B cell (primary cell): ENCODE data around the gene BABAM2.

Source experiments
- EZH2 ChIP-seq: IDR thresholded peaks from 2 replicates; pipeline ENCODE4 v1.6.1; 2012; ENCODE audit warnings: borderline replicate concordance, low read depth, mild to moderate bottlenecking, moderate library complexity, low read length; ENCODE audit not compliant: insufficient read depth, poor library complexity, severe bottlenecking
- TF ChIP-seq, protein P1 (sequence below): fragments of 200-600 bp; IDR thresholded peaks from one replicate; pipeline ENCODE4 v1.8.0; 2022; ENCODE audit warnings: antibody characterized with exemption, mild to moderate bottlenecking

DNA sequence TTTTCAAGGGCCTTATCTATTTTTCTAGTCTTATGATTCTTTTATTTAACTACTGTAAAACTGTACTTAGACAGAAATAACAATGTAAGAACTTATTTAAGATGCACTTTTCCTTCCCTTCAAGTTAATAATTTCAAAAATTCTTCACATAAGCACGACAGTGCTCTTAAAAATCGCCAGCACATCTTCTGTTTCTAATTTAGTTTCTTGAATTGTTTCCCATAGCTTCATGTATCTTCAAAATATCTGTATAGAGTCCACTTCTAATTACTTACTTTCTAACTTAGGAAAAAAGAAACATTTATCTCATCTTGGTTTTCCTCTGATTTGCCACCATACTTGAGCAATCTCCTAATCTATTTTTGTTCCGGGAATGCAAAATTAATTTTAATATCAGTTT lies 196.1 kb downstream of the BABAM2 start:
- TF ChIP-seq, protein P1, sequence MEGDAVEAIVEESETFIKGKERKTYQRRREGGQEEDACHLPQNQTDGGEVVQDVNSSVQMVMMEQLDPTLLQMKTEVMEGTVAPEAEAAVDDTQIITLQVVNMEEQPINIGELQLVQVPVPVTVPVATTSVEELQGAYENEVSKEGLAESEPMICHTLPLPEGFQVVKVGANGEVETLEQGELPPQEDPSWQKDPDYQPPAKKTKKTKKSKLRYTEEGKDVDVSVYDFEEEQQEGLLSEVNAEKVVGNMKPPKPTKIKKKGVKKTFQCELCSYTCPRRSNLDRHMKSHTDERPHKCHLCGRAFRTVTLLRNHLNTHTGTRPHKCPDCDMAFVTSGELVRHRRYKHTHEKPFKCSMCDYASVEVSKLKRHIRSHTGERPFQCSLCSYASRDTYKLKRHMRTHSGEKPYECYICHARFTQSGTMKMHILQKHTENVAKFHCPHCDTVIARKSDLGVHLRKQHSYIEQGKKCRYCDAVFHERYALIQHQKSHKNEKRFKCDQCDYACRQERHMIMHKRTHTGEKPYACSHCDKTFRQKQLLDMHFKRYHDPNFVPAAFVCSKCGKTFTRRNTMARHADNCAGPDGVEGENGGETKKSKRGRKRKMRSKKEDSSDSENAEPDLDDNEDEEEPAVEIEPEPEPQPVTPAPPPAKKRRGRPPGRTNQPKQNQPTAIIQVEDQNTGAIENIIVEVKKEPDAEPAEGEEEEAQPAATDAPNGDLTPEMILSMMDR, result no peak
- TF ChIP-seq EZH2, result no peak
